ENCODE measurements around the gene SCCPDH.

SCCPDH gene

GRCh38 chr1:246786606-246787238, 62.5 kb downstream of the SCCPDH start:
- no peak for DNase-seq

GRCh38 chr1:246787781-246788513, 63.7 kb downstream of the SCCPDH start:
- no peak for DNase-seq

- no peak for DNase-seq
Measured at GRCh38 chr1:246788895-246789338, 64.7 kb downstream of the SCCPDH start.

GRCh38 chr1:246789454-246790339, 65.5 kb downstream of the SCCPDH start:
- no peak for DNase-seq

GRCh38 chr1:246790364-246790763, 66.2 kb downstream of the SCCPDH start:
- DNase-seq, result no peak

- DNase-seq, result no peak
Measured at GRCh38 chr1:246790833-246791232, 66.6 kb downstream of the SCCPDH start.

- no peak for DNase-seq
Measured at GRCh38 chr1:246791303-246791918, 67.2 kb downstream of the SCCPDH start.

GRCh38 chr1:246792603-246793002, 68.4 kb downstream of the SCCPDH start:
- DNase-seq, result no peak

- DNase-seq, result no peak
Measured at GRCh38 chr1:246793356-246793896, 69.2 kb downstream of the SCCPDH start.

- DNase-seq, result no peak
Measured at GRCh38 chr1:246794048-246794827, 70.0 kb downstream of the SCCPDH start.

- DNase-seq, result peak; percentile 18 to 35
Measured at GRCh38 chr1:246794828-246795671, 70.8 kb downstream of the SCCPDH start.

- no peak for DNase-seq
Measured at GRCh38 chr1:246795906-246796694, 71.9 kb downstream of the SCCPDH start.

- DNase-seq, result no peak
Measured at GRCh38 chr1:246797157-246797556, 72.9 kb downstream of the SCCPDH start.

GRCh38 chr1:246797597-246797996, 73.4 kb downstream of the SCCPDH start:
- DNase-seq, result no peak

GRCh38 chr1:246798107-246798506, 73.9 kb downstream of the SCCPDH start:
- no peak for DNase-seq

GRCh38 chr1:246798606-246799496, 74.6 kb downstream of the SCCPDH start:
- no peak for DNase-seq

GRCh38 chr1:246800356-246800755, 76.1 kb downstream of the SCCPDH start:
- no peak for DNase-seq

- no peak for DNase-seq
Measured at GRCh38 chr1:246800756-246801155, 76.5 kb downstream of the SCCPDH start.
